SK-MEL-5 (cell line): Measurements from ENCODE around the gene IPPK. TPM values are rescaled to one million over a fixed set of nuclear protein-coding genes. Genes with fewer than 3 reads are reported as not detected.
A peak's percentile ranks its signal among the peaks of the same experiment; 100 is the strongest.

ENCODE experiments used
- DNase-seq: peaks from one replicate; pipeline ENCODE4 v3.0.0-alpha.2; 2016; ENCODE audit warnings: low read depth, low spot score
- in situ Hi-C: cut with HindIII; loops from 2 replicates; pipeline ENCODE4 v1.10.0; 2016; ENCODE audit warnings: low sequenced_read_pairs, high pct_unique_total_duplicates, low pct_unique_long_range_greater_than_20kb
- total RNA-seq: library from RNA; depleted of rRNA; stranded (reverse); fragments of >200 nt; shearing (Covaris generic); gene quantifications from 2 replicates; pipeline ENCODE4 v1.2.3, GENCODE V29; 2014

IPPK gene
- total RNA-seq, 1 experiment from 2014 or later: 14.8 TPM

DNA sequence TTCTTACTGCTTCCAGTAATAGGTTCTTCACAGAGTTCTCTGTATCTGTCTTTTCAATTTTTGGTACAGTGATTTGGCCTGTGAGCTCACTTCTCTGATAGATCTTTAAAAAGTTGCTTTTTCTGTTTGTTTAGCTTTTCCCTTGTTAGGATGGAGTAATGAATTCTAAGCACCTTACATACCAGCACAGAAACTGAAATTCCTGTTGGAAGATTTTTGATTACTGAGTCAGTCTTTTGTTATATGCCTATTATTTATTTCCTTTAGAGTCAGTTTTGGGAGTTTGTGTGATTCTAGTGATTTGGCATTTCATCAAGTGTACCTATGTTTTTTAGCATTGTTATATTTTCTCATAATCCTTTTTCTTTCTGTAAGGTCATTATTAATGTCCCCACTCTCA is 37.6 kb upstream of the IPPK start:
- DNase-seq: no peak
- in situ Hi-C loops: no loop called here

DNA sequence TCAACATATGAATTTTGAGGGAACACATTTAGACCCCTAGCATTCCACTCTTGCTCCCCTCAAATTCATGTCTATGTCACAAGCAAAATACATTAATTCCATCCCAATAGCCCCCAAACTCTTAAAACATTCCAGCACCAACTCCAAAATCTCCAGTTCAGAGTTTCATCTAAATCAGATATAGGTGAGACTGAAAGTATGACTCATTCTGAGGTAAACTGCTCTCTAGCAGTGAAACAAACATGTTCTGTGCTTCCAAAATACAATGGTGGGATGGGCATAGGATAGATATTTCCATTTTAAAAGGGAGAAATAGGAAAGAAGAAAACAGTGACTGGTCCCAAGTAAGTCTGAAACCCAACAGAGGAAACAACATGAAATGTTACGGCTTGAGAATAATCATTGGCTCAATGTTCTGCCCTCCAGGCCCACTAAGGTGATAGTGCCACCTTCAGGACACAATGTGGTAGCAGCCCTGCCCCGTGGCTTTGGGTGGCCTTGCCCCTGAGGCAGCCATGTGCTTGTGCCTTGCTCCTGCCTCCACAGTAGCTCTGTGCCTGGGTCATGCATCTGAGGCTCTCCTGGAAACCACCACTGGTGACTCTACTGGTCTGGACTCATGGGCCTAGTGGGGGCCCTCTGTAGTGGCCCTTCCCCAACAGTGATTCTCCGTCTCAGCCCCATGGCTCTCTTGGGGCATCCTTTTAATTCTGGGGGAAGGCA is 36.4 kb upstream of the IPPK start:
- in situ Hi-C loops: no loop called here
- DNase-seq: peak; percentile 71

GRCh38 chr9:92704528-92704927 is 34.6 kb upstream of the IPPK start:
- DNase-seq: no peak
- in situ Hi-C loops: no loop called here

DNA sequence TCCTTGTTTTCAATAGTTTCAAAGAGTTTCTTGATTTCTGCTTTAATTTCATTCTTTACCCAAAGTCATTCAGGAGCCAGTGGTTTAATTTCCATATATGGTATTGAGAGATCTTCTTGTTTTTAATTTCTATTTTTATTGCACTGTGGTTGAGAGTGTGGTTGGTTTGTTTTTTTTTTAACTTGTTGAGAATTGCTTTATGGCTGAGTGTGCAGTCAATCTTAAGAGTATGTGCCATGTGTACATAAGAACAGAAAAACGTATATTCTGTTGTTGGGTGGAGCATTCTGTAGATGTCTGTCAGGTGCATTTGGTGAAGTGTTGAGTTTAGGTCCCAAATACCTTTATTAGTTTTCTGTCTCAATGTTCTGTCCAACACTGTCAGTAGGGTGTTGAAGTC is 26.7 kb upstream of the IPPK start:
- in situ Hi-C loops: no loop called here
- no peak for DNase-seq

DNA sequence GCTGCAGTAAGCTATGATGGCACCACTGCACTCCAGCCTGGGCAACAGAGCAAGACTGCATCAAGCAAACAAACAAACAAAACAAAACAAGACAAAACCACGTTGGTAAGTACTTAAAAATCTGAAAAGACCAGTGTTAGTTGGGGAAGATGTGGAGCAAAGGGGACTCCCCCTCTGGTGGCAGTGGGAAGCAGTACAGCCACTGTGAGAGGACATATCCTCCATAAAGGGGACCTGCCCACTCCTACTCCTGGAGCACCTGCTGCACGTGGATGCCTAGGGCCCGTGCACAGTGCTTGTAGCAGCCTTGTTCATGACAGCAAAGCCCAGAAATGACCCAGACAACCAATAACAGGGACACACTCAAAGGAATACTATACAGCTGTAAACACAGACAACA is 17.0 kb upstream of the IPPK start:
- in situ Hi-C loops: no loop called here
- peak; percentile 36 for DNase-seq

DNA sequence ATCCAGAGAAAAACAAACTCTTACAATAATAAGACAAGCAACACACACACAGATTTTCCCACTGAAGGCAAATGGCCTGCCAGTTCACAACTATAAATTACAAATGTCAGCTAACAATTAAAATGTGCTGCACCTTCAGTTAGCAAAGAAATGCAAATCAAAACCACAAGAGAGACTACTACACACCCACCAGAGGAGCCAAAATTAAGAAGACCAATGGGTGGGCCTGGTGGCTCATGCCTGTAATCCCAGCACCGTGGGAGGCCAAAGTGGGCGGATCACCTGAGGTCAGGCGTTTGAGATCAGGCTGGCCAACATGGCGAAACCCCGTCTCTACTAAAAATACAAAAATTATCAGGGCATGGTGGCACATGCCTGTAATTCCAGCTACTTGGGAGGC is 15.1 kb upstream of the IPPK start:
- in situ Hi-C loops: no loop called here
- no peak for DNase-seq

GRCh38 chr9:92682269-92682668 is 12.3 kb upstream of the IPPK start:
- DNase-seq: no peak
- in situ Hi-C loops: no loop called here

DNA sequence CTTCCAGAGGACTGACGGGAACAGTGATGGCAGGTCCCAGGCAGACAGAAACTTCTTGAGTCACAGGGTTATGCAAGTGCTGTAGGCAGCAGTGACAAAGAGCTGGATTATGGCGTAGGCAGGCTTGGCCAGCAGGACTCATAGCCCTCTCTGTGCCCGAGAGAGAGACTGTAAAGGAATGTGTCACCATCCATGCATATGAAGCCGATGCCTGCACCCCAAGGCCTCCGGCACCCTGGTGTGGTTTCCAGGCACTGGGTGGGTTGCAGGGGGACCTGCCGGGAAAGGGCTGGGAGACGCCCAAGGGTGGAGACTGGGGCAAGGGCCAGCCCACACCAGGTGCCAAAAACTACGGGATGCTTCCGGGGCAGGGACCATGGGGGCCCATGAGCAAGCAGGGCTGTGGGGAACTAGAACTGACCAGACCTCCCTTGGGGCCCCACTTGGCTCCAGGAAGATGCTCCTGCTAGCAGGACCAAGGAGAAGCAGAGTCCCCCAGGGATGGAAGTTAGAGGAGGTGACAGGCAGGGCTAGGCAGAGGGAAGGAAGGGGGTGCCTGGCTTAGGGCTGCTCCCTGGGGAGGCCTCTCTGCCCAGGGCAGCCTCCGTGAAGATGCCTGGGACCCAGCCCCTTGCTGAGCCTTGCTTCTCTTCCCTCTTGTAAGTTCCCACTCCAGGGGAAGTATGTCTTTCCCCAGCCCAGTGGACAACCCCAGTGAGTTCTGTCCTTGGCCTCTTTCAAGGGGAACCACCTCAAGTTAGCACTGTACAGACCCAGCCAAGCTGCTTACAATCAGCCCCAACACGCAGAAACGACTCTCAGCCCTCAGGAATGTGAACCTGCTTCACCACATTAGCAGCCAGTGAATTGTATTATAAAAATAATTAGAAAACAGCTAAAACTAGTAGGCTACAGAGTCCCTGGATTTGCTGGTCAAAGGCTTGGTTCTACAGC is 10.5 kb upstream of the IPPK start:
- in situ Hi-C loops: no loop called here
- no peak for DNase-seq

- in situ Hi-C loops: no loop called here
- no peak for DNase-seq
Measured at GRCh38 chr9:92679413-92680165, 9.7 kb upstream of the IPPK start.

GRCh38 chr9:92671323-92671722 is 1.4 kb upstream of the IPPK start:
- DNase-seq: peak; percentile 58
- in situ Hi-C loops: no loop called here

DNA sequence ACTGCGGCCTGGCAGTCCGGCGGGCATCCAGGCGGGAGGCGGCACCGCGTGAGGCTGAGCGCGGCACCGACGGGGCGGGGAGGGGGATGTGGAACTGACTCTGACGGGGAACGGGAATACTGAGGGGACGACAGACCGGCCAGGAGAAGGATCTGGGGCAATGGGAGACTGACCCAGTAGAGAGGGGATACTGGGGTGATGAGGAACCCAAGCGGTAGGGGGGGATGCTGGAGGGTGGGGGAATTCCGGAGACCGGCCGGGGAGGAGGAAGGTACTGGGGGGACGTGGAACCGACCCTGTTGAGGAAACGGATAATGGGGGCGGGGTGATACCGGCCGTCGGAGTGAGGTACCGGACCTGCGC is 423 bp downstream of the IPPK start:
- no peak for DNase-seq
- in situ Hi-C loops: no loop called here

DNA sequence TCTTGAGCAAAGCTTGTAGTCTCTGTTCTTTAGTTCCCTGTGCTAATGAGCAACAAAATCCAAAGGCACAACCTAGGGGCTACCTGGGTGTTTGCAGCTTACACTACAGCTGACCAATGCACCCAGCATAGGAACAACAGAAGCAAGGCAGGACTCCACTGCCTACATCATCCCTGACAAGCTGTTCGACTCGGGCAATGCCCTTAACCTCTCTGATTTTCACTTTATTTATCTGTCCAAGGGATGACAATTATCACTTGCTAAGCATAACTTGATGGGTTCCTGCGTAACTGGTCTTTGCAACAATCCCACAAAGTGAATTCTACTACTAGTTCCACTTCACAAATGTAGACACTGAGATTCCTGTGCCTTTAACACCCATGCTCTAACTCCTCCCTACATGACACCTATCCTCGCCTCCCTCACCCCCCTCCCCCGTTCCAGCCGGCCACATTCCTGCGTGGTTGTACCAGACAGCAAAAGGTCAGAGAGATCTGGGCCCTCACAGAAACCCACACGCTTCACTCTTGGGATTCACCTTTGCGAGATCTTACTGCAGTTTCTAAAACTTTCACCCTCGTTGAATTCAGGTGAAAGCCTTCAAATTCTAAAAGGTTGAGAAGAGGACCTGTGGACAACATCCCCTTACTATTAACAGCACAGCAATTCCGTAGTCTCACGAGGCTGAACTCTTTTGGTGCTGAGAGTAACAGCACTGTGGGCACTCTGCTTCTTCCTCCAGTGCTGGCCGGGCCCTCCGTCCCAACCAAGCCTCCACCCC is 995 bp downstream of the IPPK start:
- DNase-seq: peak; percentile 41

DNA sequence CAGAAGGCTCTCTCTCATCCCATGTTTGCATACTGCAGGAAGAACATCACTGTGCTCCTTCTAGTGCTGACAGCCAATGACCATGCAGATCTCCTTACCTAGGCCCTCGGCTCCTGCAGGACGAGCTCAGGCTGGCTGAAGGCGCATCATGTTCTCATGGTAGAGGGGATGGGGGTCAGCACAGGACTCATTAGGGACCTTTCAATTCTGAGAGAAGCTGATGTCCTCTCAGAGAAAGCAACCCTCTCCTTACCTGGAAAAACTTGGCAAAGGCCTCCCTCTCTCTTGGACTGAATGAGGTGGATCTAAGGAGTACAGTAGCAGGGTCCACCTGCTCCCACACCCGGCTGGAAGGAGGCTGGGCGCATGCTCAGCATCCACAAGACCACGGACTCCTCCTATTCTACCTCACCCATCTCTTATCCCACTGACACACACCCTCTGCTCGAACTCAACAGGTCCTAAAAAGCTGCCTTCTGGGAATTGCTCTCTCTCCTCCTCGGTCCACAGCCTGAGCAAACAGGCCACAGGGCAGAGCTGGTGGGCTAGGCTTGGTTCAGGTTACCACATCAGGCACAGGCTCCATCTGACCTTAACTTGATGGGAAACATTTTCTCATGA is 2.9 kb downstream of the IPPK start:
- in situ Hi-C loops: no loop called here
- DNase-seq: no peak

More for the DNA sequence above, 995 bp downstream of the IPPK start:
- in situ Hi-C loops: no loop called here

DNA sequence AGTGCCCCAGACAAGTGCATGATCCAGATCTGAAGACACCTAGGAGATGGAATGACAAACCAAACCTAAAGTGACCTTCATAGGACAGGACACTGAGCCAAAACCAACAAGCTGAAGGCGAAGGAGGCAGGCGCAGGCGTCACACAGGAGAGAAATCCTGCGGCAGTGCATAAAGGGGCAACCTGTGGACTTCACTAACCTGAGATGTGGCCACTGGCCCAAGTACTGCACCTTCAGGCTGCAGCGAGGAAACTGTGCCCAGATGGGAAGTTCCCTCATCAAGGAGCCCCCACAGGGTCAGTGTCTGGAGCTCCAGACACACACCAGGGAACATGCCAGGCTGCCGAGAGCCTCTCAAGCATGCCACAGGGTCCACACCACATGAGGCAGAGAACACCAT is 3.7 kb downstream of the IPPK start:
- in situ Hi-C loops: no loop called here
- no peak for DNase-seq

GRCh38 chr9:92665836-92666235 is 4.1 kb downstream of the IPPK start:
- in situ Hi-C loops: no loop called here
- DNase-seq: no peak

DNA sequence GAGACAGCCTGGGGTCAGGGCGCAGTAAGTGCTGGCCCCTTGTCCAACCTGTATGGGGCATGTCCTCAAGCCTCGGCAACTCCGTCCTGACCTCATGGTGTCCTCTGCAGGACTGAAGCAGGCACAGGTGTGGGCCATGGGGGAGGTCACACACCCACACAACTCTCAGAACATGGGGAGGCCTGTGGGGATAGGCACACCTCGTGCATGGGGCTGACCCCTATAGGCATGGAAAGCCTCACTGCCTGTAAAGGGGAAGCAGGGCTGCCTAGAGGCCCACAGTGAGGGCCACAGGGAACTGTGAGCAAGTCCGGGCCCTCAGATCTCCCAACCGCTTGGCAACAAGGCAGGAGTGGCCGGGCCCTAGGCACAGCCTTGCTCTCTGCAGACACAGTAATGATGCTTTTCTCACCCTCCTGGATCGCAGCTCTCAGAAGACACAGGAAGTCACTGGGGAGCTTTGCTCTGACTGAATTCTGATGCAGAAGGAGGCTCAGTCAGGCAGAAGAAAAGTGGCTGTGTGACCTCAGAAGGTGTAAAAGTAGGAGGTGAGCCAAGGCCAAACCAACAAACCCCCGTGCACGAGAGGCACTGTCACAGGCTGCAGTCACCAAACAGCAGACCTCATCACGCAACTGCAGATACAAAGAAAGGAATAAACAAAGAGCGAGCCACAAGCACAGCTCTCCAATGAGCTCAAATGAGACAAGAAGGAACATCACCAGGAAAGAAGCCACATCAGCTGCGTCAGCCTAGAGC is 5.4 kb downstream of the IPPK start:
- DNase-seq: no peak
- in situ Hi-C loops: no loop called here

GRCh38 chr9:92663951-92664350 is 6.0 kb downstream of the IPPK start:
- in situ Hi-C loops: no loop called here
- no peak for DNase-seq
